Spleen (tissue), 11 donors: ENCODE results near the gene PFKFB1. TPM values are rescaled to one million over a fixed set of nuclear protein-coding genes. Genes with fewer than 3 reads are reported as not detected.

Experiments used
- DNase-seq: peaks from one replicate; pipeline ENCODE4 v3.0.0-alpha.2; 2020
- H3K27ac ChIP-seq, 8 donors: fragments of 200-600 bp; sonication (generic) in 7 of 8; 1 replicate in 4 of 8; 2 replicates in 4 of 8; pipeline versions ENCODE4 v1.5.0 to v1.8.0; 2016 to 2021; ENCODE audit warnings: inconsistent platforms in 4 of 8, mild to moderate bottlenecking in 4 of 8, moderate library complexity in 1 of 8
- H3K27me3 ChIP-seq, 7 donors: fragments of 200-600 bp; sonication (generic) in 6 of 7; replicated peaks in 1 of 7; 1 replicate in 4 of 7; 2 replicates in 3 of 7; pipeline versions ENCODE4 v1.5.0 to v1.8.0; 2016 to 2021; ENCODE audit warnings: inconsistent platforms in 3 of 7, mild to moderate bottlenecking in 1 of 7
- H3K36me3 ChIP-seq, 6 donors: fragments of 200-600 bp; sonication (generic) in 5 of 6; 1 replicate in 4 of 6; 2 replicates in 2 of 6; pipeline versions ENCODE4 v1.5.0 to v1.8.0; 2016 to 2021; ENCODE audit warnings: inconsistent platforms in 2 of 6
- H3K4me1 ChIP-seq, 6 donors: fragments of 200-600 bp; sonication (generic) in 5 of 6; 1 replicate in 3 of 6; 2 replicates in 3 of 6; pipeline versions ENCODE4 v1.5.0 to v1.8.0; 2016 to 2021; ENCODE audit warnings: inconsistent platforms in 3 of 6
- H3K4me3 ChIP-seq, 8 donors: fragments of 200-600 bp; sonication (generic) in 7 of 8; 1 replicate in 4 of 8; 2 replicates in 4 of 8; pipeline versions ENCODE4 v1.5.0 to v1.8.0; 2016 to 2021; ENCODE audit warnings: inconsistent platforms in 4 of 8, mild to moderate bottlenecking in 4 of 8, moderate library complexity in 2 of 8
- H3K9me3 ChIP-seq, 8 donors: fragments of 200-600 bp; sonication (generic) in 7 of 8; 1 replicate in 4 of 8; 2 replicates in 4 of 8; pipeline versions ENCODE4 v1.5.0 to v1.8.0; 2016 to 2021; ENCODE audit warnings: inconsistent platforms in 4 of 8
- POLR2A ChIP-seq, 3 donors: fragments of 450-650 bp; IDR thresholded peaks; one replicate each; pipeline ENCODE4 v1.5.1; 2017; ENCODE audit warnings: antibody characterized with exemption in 3 of 3, mild to moderate bottlenecking in 1 of 3
- POLR2AphosphoS5 ChIP-seq, 3 donors: sonication (generic); formaldehyde crosslinking; IDR thresholded peaks; one replicate each; pipeline ENCODE4 v1.5.1; 2017; ENCODE audit warnings: antibody characterized with exemption in 3 of 3
- WGBS, 5 donors: extraction: QIAGEN DNeasy Blood & Tissue Kit in 3 of 5; methylation state at CpG; one replicate each; pipeline versions ENCODE4 v1.1.5 to v1.1.7; 2013 to 2018; 5-methylcytosine and 5-hydroxymethylcytosine counted together
- intact Hi-C: fragments of 100-400 bp; cut with DNase I; formaldehyde crosslinking; loops from one replicate; pipeline ENCODE4 v1.15.0; 2023; ENCODE audit warnings: low total_unique reads
- polyA plus RNA-seq, 3 donors: library from polyadenylated mRNA; stranded (reverse); fragments of 200-250 nt; gene quantifications; one replicate each; pipeline ENCODE4 v1.2.1, GENCODE V29; 2013
- total RNA-seq, 7 donors: library from RNA; depleted of rRNA in 3 of 7; stranded (reverse); fragments of >200 nt in 3 of 7; fragmentation: NEBNext Ultra II Directional in 4 of 7; extraction: Animal tissue kit (Norgen Biotek cat#: 25700) in 4 of 7; gene quantifications; one replicate each; pipeline versions ENCODE4 v1.1.0 to v1.2.1, GENCODE V29; 2016 to 2021
- TF ChIP-seq, protein P1 (sequence below), 11 experiments: fragments of 200-600 bp in 7 of 11; fragments of 450-650 bp in 4 of 11; sonication (generic) in 4 of 11; IDR thresholded peaks in 8 of 11; conservative IDR thresholded peaks in 3 of 11; 1 replicate in 7 of 11; 2 replicates in 4 of 11; pipeline versions ENCODE4 v1.4.0 to v1.8.0; 2016 to 2021; ENCODE audit warnings: antibody characterized with exemption in 11 of 11, inconsistent platforms in 4 of 11, mild to moderate bottlenecking in 1 of 11
- donor health status: healthy with polysubstance abuse.
- donor health status: DM: no; HTN: no; CAD: no; lungs with moderate emphysema.
- donor health status: DM: no; HTN: no; CAD: no.
- donor health status: Bipolar disorder and iron deficiency.
- donor health status: healthy.
- donor health status: DM: no; HTN: no; CAD: no.
- donor health status: DM: yes; HTN: yes; CAD: no.

PFKFB1 gene
- total and polyA plus RNA-seq, 10 donors, result 0.28 to 0.61 (median 0.38) TPM; not detected in 4

DNA sequence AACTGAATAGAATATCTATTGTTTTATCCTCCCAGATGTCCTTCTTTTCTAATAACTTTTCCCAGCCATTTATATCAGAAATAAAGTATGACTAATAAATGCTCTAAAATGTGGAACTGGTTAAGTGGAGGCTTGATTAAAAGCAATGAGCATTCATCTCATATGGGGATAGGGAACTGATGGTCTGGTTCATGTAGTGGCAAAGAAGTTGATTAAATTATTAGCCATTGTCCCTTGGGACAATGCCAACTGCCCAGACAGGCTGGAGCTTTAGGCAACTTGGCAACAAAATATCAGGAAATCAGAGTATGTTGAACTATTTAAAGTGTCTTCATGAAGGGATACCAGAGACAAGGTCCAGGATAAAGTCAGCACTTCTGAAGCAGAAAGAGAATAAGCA lies 49.2 kb downstream of the PFKFB1 start:
- Histone ChIP-seq H3K4me1 (no peaks in the 10 kb centered on the region), H3K9me3 (no peaks in the 10 kb centered on the region), H3K4me3 (no peak overlapping the region), H3K27ac (no peak overlapping the region), H3K27me3 (no peaks in the 10 kb centered on the region), H3K36me3 (no peaks in the 10 kb centered on the region)
- no peak for DNase-seq
- TF ChIP-seq POLR2AphosphoS5 (IDR thresholded peaks at IDR 0.05) (no peak), POLR2A (IDR thresholded peaks at IDR 0.05) (no peak)
- TF ChIP-seq, protein P1, sequence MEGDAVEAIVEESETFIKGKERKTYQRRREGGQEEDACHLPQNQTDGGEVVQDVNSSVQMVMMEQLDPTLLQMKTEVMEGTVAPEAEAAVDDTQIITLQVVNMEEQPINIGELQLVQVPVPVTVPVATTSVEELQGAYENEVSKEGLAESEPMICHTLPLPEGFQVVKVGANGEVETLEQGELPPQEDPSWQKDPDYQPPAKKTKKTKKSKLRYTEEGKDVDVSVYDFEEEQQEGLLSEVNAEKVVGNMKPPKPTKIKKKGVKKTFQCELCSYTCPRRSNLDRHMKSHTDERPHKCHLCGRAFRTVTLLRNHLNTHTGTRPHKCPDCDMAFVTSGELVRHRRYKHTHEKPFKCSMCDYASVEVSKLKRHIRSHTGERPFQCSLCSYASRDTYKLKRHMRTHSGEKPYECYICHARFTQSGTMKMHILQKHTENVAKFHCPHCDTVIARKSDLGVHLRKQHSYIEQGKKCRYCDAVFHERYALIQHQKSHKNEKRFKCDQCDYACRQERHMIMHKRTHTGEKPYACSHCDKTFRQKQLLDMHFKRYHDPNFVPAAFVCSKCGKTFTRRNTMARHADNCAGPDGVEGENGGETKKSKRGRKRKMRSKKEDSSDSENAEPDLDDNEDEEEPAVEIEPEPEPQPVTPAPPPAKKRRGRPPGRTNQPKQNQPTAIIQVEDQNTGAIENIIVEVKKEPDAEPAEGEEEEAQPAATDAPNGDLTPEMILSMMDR (IDR thresholded peaks at IDR 0.05 in 8 of 11, conservative IDR thresholded peaks at IDR 0.05 in 3 of 11), result no peak
- intact Hi-C loops, result no loop called here

DNA sequence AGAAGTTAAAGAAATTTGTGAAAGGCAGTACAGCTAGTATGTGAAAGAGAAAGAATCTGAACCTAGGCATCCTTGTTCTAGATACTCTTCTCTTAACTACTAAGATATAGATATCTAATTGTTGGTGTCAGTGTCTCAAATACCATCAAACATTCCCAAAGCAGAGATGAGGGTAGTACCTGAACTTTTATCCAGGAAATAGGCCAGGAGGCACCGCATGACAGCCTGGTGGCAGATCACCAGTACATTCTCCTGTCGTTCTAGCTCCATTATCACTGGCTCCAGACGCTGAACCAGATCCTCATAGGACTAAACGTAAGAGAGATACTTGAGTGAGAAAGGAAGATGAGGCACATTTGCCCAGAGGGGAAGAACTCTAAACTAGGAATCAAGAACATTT lies 56.6 kb downstream of the PFKFB1 start:
- Histone ChIP-seq H3K36me3 (no peaks in the 10 kb centered on the region), H3K4me1 (no peaks in the 10 kb centered on the region), H3K27me3 (no peaks in the 10 kb centered on the region), H3K27ac (no peak overlapping the region), H3K4me3 (no peak overlapping the region), H3K9me3 (no peaks in the 10 kb centered on the region)
- 86 to 100% (median 92%) methylated on average over 4 of the region's 4 CpGs for WGBS, 5 donors
- TF ChIP-seq POLR2A (IDR thresholded peaks at IDR 0.05), result no peak
- TF ChIP-seq, protein P1 (IDR thresholded peaks at IDR 0.05 in 8 of 11, conservative IDR thresholded peaks at IDR 0.05 in 3 of 11), result no peak
- no peak for TF ChIP-seq POLR2AphosphoS5 (IDR thresholded peaks at IDR 0.05)
- intact Hi-C loops, result no loop called here
- DNase-seq, result no peak

DNA sequence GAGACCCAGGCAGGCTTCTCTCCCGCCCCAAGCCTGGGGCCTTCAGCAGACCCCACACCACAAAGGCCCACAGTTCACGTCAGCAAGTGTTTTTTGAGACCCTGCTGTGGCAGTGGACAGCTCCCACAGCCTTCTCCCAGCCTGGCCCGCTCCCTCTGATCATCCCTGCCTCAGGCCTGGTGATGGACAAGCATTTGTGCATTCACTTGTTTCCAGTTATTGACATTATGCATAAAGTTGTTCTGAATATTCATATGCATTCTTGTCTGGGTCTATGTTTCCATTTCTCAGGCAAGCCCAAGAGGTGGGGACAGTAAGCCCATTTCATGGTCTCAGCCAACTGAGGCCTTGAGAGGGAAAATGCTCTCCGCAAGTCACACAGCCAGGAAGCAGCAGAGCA lies 58.7 kb downstream of the PFKFB1 start:
- WGBS, 5 donors, result 65 to 100% (median 80%) methylated on average over 1 to 4 of the region's 4 CpGs
- TF ChIP-seq POLR2AphosphoS5 (IDR thresholded peaks at IDR 0.05), result no peak
- TF ChIP-seq, protein P1 (IDR thresholded peaks at IDR 0.05 in 8 of 11, conservative IDR thresholded peaks at IDR 0.05 in 3 of 11), result no peak
- no peak for TF ChIP-seq POLR2A (IDR thresholded peaks at IDR 0.05)
- no peak for DNase-seq
- Histone ChIP-seq H3K27ac (no peak overlapping the region), H3K9me3 (no peaks in the 10 kb centered on the region), H3K4me3 (no peak overlapping the region), H3K27me3 (no peaks in the 10 kb centered on the region), H3K4me1 (no peaks in the 10 kb centered on the region), H3K36me3 (no peaks in the 10 kb centered on the region)
- intact Hi-C loops, result no loop called here

DNA sequence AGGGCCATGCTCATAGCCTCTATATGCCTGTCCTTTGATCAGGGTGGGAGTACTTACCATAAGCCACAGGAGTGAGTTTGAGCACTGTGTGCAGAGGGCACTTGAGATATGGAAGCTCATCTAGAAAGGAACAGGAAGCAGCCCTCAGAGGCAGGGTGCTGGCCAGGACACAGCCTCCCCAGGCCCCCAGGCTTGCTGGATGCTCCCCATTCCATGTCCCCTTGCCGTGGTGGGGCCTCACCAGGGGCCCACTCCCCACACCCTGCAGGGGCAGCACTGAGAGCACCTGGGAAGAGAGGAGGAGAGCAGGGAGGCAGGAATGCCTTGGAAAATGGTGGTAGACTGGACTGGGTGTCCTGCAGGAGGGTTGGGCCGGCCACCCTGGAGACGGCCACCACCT lies 59.1 kb downstream of the PFKFB1 start:
- 71 to 98% (median 81%) methylated on average over 1 to 3 of the region's 3 CpGs; no CpG with 5 or more reads in 1 of the 5 donors for WGBS, 5 donors
- intact Hi-C loops, result no loop called here
- DNase-seq, result no peak
- Histone ChIP-seq H3K36me3 (no peaks in the 10 kb centered on the region), H3K9me3 (no peaks in the 10 kb centered on the region), H3K4me1 (no peaks in the 10 kb centered on the region), H3K27me3 (no peaks in the 10 kb centered on the region), H3K27ac (no peak overlapping the region), H3K4me3 (no peak overlapping the region)
- TF ChIP-seq POLR2A (IDR thresholded peaks at IDR 0.05) (no peak), POLR2AphosphoS5 (IDR thresholded peaks at IDR 0.05) (no peak)
- TF ChIP-seq, protein P1 (IDR thresholded peaks at IDR 0.05 in 8 of 11, conservative IDR thresholded peaks at IDR 0.05 in 3 of 11), result no peak
